ENCODE measurements around the gene PITRM1. TPM values are rescaled to one million over a fixed set of nuclear protein-coding genes. Genes with fewer than 3 reads are reported as not detected.
A peak's percentile ranks its signal among the peaks of the same experiment; 100 is the strongest.

The PITRM1 gene
- polyA plus RNA-seq, 2 of the 4 experiments (the other 2 are of a cell fraction): 45.9 to 64.5 TPM

GRCh38 chr10:3199488-3199887 is 26.9 kb upstream of the PITRM1 start:
- WGBS (ENCODE audit: missing lambda C conversion rate): 68% methylated on average over 9 of the region's 9 CpGs
- POLR2A ChIA-PET: no interaction called here

GRCh38 chr10:3198900-3199299 is 26.3 kb upstream of the PITRM1 start:
- H3K4me3 ChIP-seq: no peak overlapping the region
- H3K4me1 ChIP-seq: peaks cover 14% of the 10 kb centered on the region
- DNase-seq (ENCODE audit: low read depth in 1 of 2, low spot score in 1 of 2) (no peak), FAIRE-seq (no peak), ATAC-seq (no peak)
- peak overlapping the region; percentile 66 to 80; a peak in 2 of 6 replicates for H3K27ac ChIP-seq
- TF ChIP-seq PHF8 (IDR thresholded peaks at IDR 0.05; ENCODE audit: borderline replicate concordance, low read depth) (no peak), EHF (CRISPR knock-in tag; IDR thresholded peaks at IDR 0.05) (no peak), SMC3 (IDR thresholded peaks at IDR 0.05) (no peak)
- ChIA-PET POLR2A (no interaction called here), CTCF (interaction anchor here (1.6 to 10.7 kb wide), 3 partner anchors 17 to 1569 kb away, joined by 4 to 127 read pairs (median 43); no protein-coding TSS in a partner anchor)
- 90% methylated on average over 7 of the region's 7 CpGs for WGBS (ENCODE audit: missing lambda C conversion rate)
- no peaks in the 10 kb centered on the region for H3K9me3 ChIP-seq
- H3K4me2 ChIP-seq: no peak overlapping the region

More at GRCh38 chr10:3199488-3199887, 26.9 kb upstream of the PITRM1 start:
- no peak for FAIRE-seq
- TF ChIP-seq HOXB13 (CRISPR knock-in tag; IDR thresholded peaks at IDR 0.05; ENCODE audit: low read depth): no peak
- TF ChIP-seq SMC3 (IDR thresholded peaks at IDR 0.05): no peak
- no peak for TF ChIP-seq TP53 (CRISPR knock-in tag; IDR thresholded peaks at IDR 0.05)
- no peak for TF ChIP-seq JUNB (IDR thresholded peaks at IDR 0.05)
- no peak for ATAC-seq
- H3K4me3 ChIP-seq: no peak overlapping the region
- CTCF ChIA-PET: interaction anchor here (1.5 to 10.7 kb wide), 3 partner anchors 10 to 1568 kb away, joined by 4 to 127 read pairs (median 4); no protein-coding TSS in a partner anchor
- H3K27ac ChIP-seq: peak overlapping the region in 1 of 2 experiments; percentile 80; a peak in 1 of 6 replicates
- no peak for DNase-seq (ENCODE audit: low read depth in 1 of 2, low spot score in 1 of 2)
- no peaks in the 10 kb centered on the region for H3K9me3 ChIP-seq
- peaks cover 14% of the 10 kb centered on the region for H3K4me1 ChIP-seq
- H3K4me2 ChIP-seq: no peak overlapping the region

- POLR2A ChIA-PET: interaction anchor here (0.5 to 1.5 kb wide), 6 partner anchors 25 to 1589 kb away, joined by 3 to 14 read pairs (median 4); partner anchors contain the start of genes KLF6 and PITRM1
- DNase-seq (ENCODE audit: low read depth in 1 of 2, low spot score in 1 of 2) (peak; percentile 78 to 92), FAIRE-seq (peak; percentile 80), ATAC-seq (peak; percentile 96 to 98)
- CTCF ChIA-PET: interaction anchor here (0.5 to 10.7 kb wide), 70 partner anchors 9 to 1685 kb away, joined by 3 to 127 read pairs (median 4); partner anchors contain the start of gene KLF6
- Histone ChIP-seq H3K9me3 (no peaks in the 10 kb centered on the region), H3K4me2 (peak overlapping the region; percentile 81), H3K4me1 (peaks cover 18% of the 10 kb centered on the region), H3K4me3 (peak overlapping the region; percentile 28; the same call in 2 of the 3 replicates), H3K27ac (peak overlapping the region; percentile 66 to 80)
- TF ChIP-seq FOSL2 (IDR thresholded peaks at IDR 0.05) (no peak), FOSL2 (CRISPR knock-in tag; IDR thresholded peaks at IDR 0.05) (peak; percentile 28), SMC3 (IDR thresholded peaks at IDR 0.05) (peak; percentile 93), POLR2AphosphoS2 (conservative IDR thresholded peaks at IDR 0.05; ENCODE audit: low read length) (no peak), KDM5A (IDR thresholded peaks at IDR 0.05) (no peak), ATOH8 (CRISPR knock-in tag; IDR thresholded peaks at IDR 0.05; ENCODE audit: low read depth) (no peak), HOXB5 (CRISPR knock-in tag; IDR thresholded peaks at IDR 0.05) (no peak), RAD21 (conservative IDR thresholded peaks at IDR 0.05 in 1 of 2, IDR thresholded peaks at IDR 0.05 in 1 of 2) (peak; percentile 96 to 99), RCOR1 (IDR thresholded peaks at IDR 0.05; ENCODE audit: low read depth, low read length) (no peak), MAZ (IDR thresholded peaks at IDR 0.05; ENCODE audit: borderline replicate concordance, low read depth, low read length) (no peak), MAX (IDR thresholded peaks at IDR 0.05) (peak; percentile 71), GATA3 (IDR thresholded peaks at IDR 0.05; ENCODE audit: borderline replicate concordance) (peak; percentile 86; the same call in 1 of the 2 replicates), CHD4 (IDR thresholded peaks at IDR 0.05; ENCODE audit: borderline replicate concordance) (no peak)
- TF ChIP-seq, protein P1, sequence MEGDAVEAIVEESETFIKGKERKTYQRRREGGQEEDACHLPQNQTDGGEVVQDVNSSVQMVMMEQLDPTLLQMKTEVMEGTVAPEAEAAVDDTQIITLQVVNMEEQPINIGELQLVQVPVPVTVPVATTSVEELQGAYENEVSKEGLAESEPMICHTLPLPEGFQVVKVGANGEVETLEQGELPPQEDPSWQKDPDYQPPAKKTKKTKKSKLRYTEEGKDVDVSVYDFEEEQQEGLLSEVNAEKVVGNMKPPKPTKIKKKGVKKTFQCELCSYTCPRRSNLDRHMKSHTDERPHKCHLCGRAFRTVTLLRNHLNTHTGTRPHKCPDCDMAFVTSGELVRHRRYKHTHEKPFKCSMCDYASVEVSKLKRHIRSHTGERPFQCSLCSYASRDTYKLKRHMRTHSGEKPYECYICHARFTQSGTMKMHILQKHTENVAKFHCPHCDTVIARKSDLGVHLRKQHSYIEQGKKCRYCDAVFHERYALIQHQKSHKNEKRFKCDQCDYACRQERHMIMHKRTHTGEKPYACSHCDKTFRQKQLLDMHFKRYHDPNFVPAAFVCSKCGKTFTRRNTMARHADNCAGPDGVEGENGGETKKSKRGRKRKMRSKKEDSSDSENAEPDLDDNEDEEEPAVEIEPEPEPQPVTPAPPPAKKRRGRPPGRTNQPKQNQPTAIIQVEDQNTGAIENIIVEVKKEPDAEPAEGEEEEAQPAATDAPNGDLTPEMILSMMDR (IDR thresholded peaks at IDR 0.05): peak; percentile 93
- TF ChIP-seq, protein P2, sequence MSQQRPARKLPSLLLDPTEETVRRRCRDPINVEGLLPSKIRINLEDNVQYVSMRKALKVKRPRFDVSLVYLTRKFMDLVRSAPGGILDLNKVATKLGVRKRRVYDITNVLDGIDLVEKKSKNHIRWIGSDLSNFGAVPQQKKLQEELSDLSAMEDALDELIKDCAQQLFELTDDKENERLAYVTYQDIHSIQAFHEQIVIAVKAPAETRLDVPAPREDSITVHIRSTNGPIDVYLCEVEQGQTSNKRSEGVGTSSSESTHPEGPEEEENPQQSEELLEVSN (IDR thresholded peaks at IDR 0.05; ENCODE audit: borderline replicate concordance, low read depth): peak; percentile 64; the same call in 1 of the 2 replicates
- WGBS (ENCODE audit: missing lambda C conversion rate): 7% methylated on average over 17 of the region's 27 CpGs
These were observed 24.9 kb upstream of the PITRM1 start for GRCh38 chr10:3197348-3198003.
